Measurements from ENCODE around the gene BICDL1. TPM values are rescaled to one million over a fixed set of nuclear protein-coding genes. Genes with fewer than 3 reads are reported as not detected.

Gene BICDL1
- total RNA-seq, 2 experiments from 2014 or later: 51.2 to 65.9 TPM

- Mint-ChIP-seq H3K9me3 (no peaks in the 10 kb centered on the region), H3K36me3 (ENCODE audit: low read depth) (peaks cover 44% of the 10 kb centered on the region), H3K4me1 (no peaks in the 10 kb centered on the region), H3K27ac (no peak overlapping the region), H3K4me3 (no peak overlapping the region), H3K27me3 (no peaks in the 10 kb centered on the region)
- ChIA-PET POLR2A (no interaction called here), CTCF (interaction anchor here (1.2 kb wide), 1 partner anchor 68 kb away, joined by 7 read pairs; the partner anchor contains the start of gene RPLP0)
- no peak for DNase-seq
Measured at GRCh38 chr12:120132863-120133385, 143.9 kb downstream of the BICDL1 start.

GRCh38 chr12:120134307-120134980, 145.4 kb downstream of the BICDL1 start:
- H3K36me3 Mint-ChIP-seq (ENCODE audit: low read depth): peaks cover 45% of the 10 kb centered on the region
- DNase-seq: no peak
- no peaks in the 10 kb centered on the region for H3K27me3 Mint-ChIP-seq
- ChIA-PET CTCF (interaction anchor here (0.6 to 1.0 kb wide), 5 partner anchors 10 to 465 kb away, joined by 3 to 5 read pairs (median 3); no protein-coding TSS in a partner anchor), POLR2A (no interaction called here)
- no peak overlapping the region for H3K27ac Mint-ChIP-seq
- no peak overlapping the region for H3K4me3 Mint-ChIP-seq
- H3K4me1 Mint-ChIP-seq: no peaks in the 10 kb centered on the region
- no peaks in the 10 kb centered on the region for H3K9me3 Mint-ChIP-seq

GRCh38 chr12:120136093-120136770, 147.2 kb downstream of the BICDL1 start:
- H3K9me3 Mint-ChIP-seq: no peaks in the 10 kb centered on the region
- no peaks in the 10 kb centered on the region for H3K4me1 Mint-ChIP-seq
- ChIA-PET POLR2A (no interaction called here), CTCF (no interaction called here)
- H3K27ac Mint-ChIP-seq: no peak overlapping the region
- H3K36me3 Mint-ChIP-seq (ENCODE audit: low read depth): peaks cover 50% of the 10 kb centered on the region
- H3K4me3 Mint-ChIP-seq: no peak overlapping the region
- no peaks in the 10 kb centered on the region for H3K27me3 Mint-ChIP-seq
- no peak for DNase-seq

GRCh38 chr12:120137833-120138232, 148.8 kb downstream of the BICDL1 start:
- no peak overlapping the region for H3K4me3 Mint-ChIP-seq
- no peaks in the 10 kb centered on the region for H3K4me1 Mint-ChIP-seq
- H3K36me3 Mint-ChIP-seq (ENCODE audit: low read depth): peaks cover 51% of the 10 kb centered on the region
- no peak overlapping the region for H3K27ac Mint-ChIP-seq
- no peaks in the 10 kb centered on the region for H3K27me3 Mint-ChIP-seq
- CTCF ChIA-PET: interaction anchor here (0.6 kb wide), 1 partner anchor 210 kb away, joined by 5 read pairs; no protein-coding TSS in a partner anchor
- POLR2A ChIA-PET: no interaction called here
- H3K9me3 Mint-ChIP-seq: no peaks in the 10 kb centered on the region
- DNase-seq: no peak

GRCh38 chr12:120138366-120138765, 149.3 kb downstream of the BICDL1 start:
- Mint-ChIP-seq H3K27me3 (no peaks in the 10 kb centered on the region), H3K36me3 (ENCODE audit: low read depth) (peaks cover 45% of the 10 kb centered on the region), H3K27ac (no peak overlapping the region), H3K4me1 (no peaks in the 10 kb centered on the region), H3K4me3 (no peak overlapping the region), H3K9me3 (no peaks in the 10 kb centered on the region)
- no peak for DNase-seq
- ChIA-PET CTCF (no interaction called here), POLR2A (no interaction called here)

- H3K27ac Mint-ChIP-seq: no peak overlapping the region
- H3K36me3 Mint-ChIP-seq (ENCODE audit: low read depth): peaks cover 45% of the 10 kb centered on the region
- POLR2A ChIA-PET: interaction anchor here (0.5 kb wide), 1 partner anchor 151 kb away, joined by 3 read pairs; no protein-coding TSS in a partner anchor
- CTCF ChIA-PET: interaction anchor here (1.1 kb wide), 1 partner anchor 8 kb away, joined by 3 read pairs; no protein-coding TSS in a partner anchor
- no peak overlapping the region for H3K4me3 Mint-ChIP-seq
- no peaks in the 10 kb centered on the region for H3K27me3 Mint-ChIP-seq
- DNase-seq: no peak
- no peaks in the 10 kb centered on the region for H3K9me3 Mint-ChIP-seq
- H3K4me1 Mint-ChIP-seq: no peaks in the 10 kb centered on the region
Measured at GRCh38 chr12:120139958-120140357, 150.9 kb downstream of the BICDL1 start.

GRCh38 chr12:120140603-120141002, 151.6 kb downstream of the BICDL1 start:
- H3K4me1 Mint-ChIP-seq: no peaks in the 10 kb centered on the region
- H3K27me3 Mint-ChIP-seq: no peaks in the 10 kb centered on the region
- CTCF ChIA-PET: no interaction called here
- no peak for DNase-seq
- no peak overlapping the region for H3K4me3 Mint-ChIP-seq
- no peak overlapping the region for H3K27ac Mint-ChIP-seq
- peaks cover 43% of the 10 kb centered on the region for H3K36me3 Mint-ChIP-seq (ENCODE audit: low read depth)
- H3K9me3 Mint-ChIP-seq: no peaks in the 10 kb centered on the region
- POLR2A ChIA-PET: no interaction called here

GRCh38 chr12:120141336-120141735, 152.3 kb downstream of the BICDL1 start:
- Mint-ChIP-seq H3K36me3 (ENCODE audit: low read depth) (peaks cover 39% of the 10 kb centered on the region), H3K27me3 (no peaks in the 10 kb centered on the region), H3K4me1 (no peaks in the 10 kb centered on the region), H3K4me3 (no peak overlapping the region), H3K27ac (no peak overlapping the region), H3K9me3 (no peaks in the 10 kb centered on the region)
- POLR2A ChIA-PET: no interaction called here
- CTCF ChIA-PET: interaction anchor here (1.0 kb wide), 1 partner anchor 17 kb away, joined by 3 read pairs; no protein-coding TSS in a partner anchor
- no peak for DNase-seq

- Mint-ChIP-seq H3K27ac (no peak overlapping the region), H3K27me3 (no peaks in the 10 kb centered on the region), H3K9me3 (no peaks in the 10 kb centered on the region), H3K4me1 (no peaks in the 10 kb centered on the region), H3K36me3 (ENCODE audit: low read depth) (peaks cover 41% of the 10 kb centered on the region), H3K4me3 (no peak overlapping the region)
- CTCF ChIA-PET: interaction anchor here (1.0 kb wide), 1 partner anchor 16 kb away, joined by 3 read pairs; no protein-coding TSS in a partner anchor
- DNase-seq: no peak
- POLR2A ChIA-PET: no interaction called here
Measured at GRCh38 chr12:120142231-120142877, 153.3 kb downstream of the BICDL1 start.

Other genes with a start within 250 kb of the BICDL1 start
- gene CIT, start 111.9 kb upstream of the BICDL1 start, total RNA-seq: 100 to 1,000 TPM; 113 to 132 TPM
- gene RAB35, start 127.5 kb downstream of the BICDL1 start, total RNA-seq: 10 to 100 TPM; 76.5 TPM
- gene GCN1, start 205.5 kb downstream of the BICDL1 start, total RNA-seq: 10 to 100 TPM; 90.2 to 95.5 TPM
- 1,000 to 10,000 TPM; 1,972 to 2,164 TPM for gene RPLP0, start 211.9 kb downstream of the BICDL1 start, total RNA-seq

All from activated CD4-positive, alpha-beta T cell treated with anti-CD3 and anti-CD28 coated beads, Interleukin-2, amount 10 ng/mL, durations not matched to agents 7 days and 5 days (primary cell).